ENCODE results near the gene SP9.

SP9 gene

DNA sequence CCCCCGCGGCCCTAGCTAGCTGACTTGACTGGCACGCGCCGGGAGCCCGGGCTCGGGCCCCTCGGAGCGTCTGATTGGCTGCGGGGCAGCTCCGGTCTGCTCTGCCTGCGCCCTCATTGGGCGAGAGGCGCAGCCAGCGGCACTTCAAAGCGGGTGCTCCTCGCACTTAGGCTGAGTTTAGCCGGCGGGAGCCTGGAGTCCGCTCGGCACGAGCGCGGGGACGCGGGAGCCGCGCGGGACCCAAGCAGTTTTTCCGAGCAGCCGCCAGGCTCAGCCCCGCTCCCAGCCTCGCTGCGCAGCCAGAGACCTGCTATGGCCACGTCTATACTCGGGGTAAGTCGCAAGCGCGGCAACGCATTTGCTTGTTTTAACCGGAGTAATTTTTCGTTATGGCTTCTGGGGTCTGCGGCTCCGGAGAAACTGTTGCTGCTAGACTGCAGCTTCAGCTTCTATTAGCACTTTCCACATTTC is at the start of gene SP9:
Gene SP9, plus strand, starts transcription at position 174 of the 471 bp plus-strand sequence. Its CDS starts 139 bp downstream, at position 313.
- peak; percentile 86 for DNase-seq

DNA sequence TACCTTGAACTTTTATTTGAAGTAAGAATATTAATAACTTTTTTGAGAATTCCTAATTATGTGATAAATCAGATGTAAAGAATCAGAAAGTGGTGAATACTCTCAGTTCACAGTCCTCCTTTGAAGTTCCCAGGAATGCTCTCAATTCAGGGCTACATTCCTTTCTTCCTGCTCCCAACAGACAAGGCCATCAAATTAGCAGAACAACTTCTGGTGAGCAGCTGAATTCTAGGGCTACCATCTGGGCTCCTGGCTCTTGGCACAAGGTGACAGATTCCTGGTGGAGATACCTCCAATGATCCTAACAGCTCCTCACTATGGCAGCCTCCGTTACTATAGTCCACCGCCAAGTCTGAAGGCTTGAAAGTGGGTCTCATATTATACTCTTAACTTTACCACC is 48.6 kb upstream of the SP9 start:
- no peak for DNase-seq

- DNase-seq = no peak
Measured at GRCh38 chr2:174292908-174293307, 41.8 kb upstream of the SP9 start.

DNA sequence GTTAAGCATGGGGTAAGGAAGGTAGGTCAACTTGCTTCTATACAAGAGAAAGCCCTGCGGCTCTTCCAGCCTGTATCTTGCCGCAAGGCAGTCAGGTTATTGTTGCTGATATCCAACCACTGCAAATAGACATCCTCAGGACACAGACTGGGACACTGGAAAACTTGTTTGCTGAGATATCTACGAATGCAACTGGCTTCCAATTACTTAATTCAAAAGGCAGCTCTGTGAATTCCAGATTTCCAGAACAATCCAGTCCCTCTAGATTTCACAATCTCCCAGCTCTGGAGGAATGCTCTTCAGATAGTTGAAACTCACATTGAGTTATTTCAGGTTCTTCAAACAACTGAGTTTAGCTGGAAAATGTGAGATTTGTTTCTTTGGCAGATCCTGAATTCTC is 34.6 kb upstream of the SP9 start:
- DNase-seq = no peak

DNA sequence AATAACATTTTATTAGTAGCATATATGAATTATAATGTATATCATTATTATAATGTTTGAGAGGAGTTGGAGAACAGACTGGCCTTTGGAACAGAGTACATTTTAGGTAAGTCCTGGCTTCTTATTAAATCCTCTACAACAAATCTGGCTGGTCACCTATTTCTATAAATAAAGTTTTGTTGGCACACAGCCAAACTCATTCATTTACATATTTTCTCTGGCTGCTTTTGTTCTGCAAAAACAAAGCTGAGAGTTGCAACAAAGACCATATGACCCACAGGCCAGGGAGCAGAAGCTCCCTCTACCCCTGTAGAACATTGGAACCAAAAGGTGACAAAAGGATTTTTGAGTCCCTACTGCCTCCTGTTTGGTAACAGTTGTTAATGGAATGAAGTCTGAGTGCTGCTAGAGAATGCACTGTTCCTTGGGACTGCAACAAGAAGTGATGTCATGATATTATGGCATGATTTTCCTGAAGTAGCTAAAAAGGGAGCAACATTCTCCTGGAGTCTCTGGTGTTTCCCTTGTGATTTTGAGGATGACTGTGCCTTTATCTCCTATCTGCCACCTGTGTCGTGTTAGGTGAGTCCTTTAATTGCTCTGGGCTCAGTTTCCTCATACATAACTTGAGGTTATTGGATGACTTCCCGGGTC is 22.0 kb upstream of the SP9 start:
- DNase-seq = no peak

DNA sequence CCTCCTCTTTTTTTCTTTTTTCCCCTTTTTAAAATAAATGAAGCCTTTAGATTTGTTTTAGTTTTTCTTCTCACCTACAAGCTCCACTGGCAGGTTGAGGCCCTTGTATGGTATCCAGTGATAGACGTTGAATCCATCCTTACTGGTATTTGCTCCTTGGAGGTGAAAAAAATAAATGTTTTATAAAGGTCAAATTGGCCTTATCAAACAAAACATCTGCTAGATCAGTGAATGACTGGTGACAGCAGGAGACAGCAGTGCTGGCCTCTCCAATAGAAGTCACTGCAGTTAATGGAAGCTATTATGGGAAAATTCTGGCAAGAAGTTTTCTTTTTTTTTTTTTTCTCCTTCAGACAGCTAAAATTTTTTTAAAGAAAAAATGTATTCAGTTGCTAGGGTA is 12.6 kb upstream of the SP9 start:
- DNase-seq = no peak

GRCh38 chr2:174322746-174323145 is 12.0 kb upstream of the SP9 start:
- no peak for DNase-seq

DNA sequence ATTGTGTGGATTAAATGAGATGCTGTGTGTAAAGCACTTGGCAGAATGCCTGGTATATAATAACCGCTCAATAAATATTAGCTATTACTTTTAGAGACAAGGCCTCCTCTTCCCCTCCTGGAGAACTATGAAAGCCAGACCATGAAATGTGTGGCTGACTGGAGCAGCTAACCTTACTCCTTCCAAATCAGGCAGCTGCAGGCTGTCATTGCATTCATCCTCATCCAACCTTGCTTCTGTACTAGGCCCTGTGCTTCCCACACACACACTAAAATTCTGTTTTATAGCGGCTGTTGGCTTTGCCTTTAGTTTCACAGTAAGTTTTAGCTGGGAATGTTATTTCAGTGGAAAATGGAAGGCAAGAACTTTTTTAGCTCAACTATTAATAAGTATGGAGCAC is 10.2 kb upstream of the SP9 start:
- DNase-seq = no peak

DNA sequence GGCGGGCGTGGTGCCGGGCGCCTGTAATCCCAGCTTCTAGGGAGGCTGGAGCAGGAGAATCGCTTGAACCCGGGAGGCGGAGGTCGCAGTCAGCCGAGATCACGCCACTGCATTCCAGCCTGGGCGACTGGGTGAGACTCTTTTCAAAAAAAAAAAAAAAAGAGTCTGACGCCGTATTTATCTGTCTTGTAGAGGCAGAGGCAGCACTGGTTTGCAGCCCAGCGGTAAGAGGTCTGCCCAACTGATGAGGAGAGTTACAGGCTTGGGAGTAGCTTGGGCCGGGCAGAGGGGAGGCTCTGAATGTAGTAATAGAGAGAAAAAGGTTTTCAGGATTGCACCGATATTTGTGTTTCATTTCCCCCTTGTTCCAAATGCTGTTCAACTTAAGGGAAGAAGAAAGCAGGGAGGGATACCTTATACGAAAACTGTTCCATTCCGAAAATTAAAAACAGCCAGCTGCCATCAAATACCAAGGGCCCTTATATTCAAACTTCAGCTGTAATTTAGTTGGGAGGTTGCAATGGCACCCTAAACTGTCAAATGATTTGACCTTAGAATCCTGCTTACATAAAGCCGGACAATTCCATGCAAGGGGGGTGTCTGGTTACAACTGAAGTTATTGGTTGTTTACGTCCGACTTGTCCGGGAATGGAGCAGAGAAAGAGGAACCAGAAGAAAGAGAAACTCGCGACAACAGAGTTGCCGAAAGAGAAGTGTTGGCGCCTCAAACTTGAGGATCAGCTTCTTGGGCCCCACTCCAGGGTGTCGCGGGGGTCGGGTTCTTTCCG is 9.2 kb upstream of the SP9 start:
- DNase-seq = no peak

GRCh38 chr2:174326161-174327020 is 8.4 kb upstream of the SP9 start:
- DNase-seq = peak; percentile 57

- DNase-seq = no peak
Measured at GRCh38 chr2:174327021-174327840, 7.5 kb upstream of the SP9 start.

DNA sequence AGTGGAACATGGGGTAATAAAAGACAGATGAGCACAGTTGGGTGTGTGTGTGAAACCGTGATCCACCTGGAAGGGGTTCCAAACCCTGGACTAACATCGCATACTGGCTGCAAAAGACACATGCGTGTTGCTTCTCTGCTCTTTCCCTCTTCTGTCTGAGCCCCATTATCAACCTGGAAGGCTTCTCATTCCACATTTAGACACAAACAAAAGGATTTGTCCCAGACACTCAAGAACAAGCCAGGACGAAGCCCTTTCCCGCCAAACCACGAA is 7.0 kb upstream of the SP9 start:
- DNase-seq = no peak

DNA sequence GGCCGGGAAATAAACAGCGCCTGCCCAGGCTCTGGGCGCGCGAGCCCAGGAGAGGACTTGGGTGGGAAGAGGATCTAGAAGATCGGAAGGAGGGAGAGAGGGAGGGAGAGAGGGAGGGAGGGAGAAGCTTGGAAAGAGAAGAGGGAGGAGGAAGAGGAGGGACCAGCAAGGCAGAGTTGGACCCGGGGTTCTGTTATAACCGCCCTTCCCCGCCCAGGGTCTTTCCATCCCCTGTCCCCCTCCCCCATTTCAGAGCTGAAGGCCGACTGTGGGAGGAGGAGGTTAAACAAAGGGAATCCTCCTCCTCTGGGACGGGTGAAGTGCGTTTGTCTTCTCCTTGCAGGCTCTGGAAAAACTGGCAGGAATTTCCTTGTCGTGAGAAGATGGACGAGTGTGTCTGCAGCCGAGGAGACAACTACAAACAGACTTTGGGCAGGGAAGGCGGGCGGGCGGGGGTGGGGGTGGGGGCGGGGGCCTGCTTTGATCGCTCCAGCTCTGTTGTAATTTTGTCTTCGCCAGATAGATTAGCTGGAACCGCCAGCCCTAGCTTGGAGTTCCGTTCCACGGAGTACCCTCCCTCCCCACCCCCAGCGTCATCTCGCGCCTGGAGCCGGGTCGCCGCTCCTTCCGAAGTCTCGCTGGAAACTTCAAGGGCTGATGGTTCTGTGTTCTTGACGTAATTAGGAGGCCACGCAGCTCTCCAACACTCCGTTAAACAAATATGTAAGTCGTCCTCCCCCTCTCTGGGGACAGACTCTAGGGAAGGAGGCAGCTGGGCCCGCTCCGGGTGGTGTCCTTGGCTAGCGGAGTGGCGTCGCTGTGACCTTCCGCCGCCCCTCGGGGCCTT is 6.4 kb upstream of the SP9 start:
- DNase-seq = peak; percentile 19

GRCh38 chr2:174328961-174329715 is 5.6 kb upstream of the SP9 start:
- no peak for DNase-seq

DNA sequence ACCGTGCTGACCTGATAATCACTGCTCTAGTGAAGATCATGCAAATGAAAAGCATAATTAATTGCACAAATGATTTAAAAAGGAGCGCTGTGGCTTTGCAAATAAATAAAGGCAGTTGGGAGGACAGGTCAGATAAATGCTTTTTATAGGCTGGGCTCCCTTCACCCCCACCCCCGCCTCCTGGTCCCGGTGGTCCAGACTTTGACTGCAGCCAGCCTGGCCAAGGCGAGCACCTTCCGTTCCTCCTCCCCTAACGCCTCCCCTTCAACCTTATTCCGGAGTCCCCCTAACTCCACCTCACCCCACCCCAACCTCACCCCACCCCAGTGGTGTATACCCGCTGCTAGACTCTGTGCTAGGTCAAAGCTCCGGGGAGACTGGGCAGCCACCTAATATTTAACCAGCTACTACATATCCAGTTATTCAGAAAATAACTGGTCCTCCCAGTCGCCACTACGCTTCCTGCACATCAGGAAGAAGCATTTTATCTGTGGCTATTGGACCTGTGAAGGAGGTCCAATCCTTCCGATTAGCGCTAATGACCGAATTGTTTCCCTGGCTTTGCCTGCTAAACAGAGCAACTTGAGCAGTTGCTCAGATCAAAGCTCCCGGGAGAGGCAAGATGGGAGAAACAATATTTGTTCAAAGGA is 3.7 kb upstream of the SP9 start:
- DNase-seq = peak; percentile 28

DNA sequence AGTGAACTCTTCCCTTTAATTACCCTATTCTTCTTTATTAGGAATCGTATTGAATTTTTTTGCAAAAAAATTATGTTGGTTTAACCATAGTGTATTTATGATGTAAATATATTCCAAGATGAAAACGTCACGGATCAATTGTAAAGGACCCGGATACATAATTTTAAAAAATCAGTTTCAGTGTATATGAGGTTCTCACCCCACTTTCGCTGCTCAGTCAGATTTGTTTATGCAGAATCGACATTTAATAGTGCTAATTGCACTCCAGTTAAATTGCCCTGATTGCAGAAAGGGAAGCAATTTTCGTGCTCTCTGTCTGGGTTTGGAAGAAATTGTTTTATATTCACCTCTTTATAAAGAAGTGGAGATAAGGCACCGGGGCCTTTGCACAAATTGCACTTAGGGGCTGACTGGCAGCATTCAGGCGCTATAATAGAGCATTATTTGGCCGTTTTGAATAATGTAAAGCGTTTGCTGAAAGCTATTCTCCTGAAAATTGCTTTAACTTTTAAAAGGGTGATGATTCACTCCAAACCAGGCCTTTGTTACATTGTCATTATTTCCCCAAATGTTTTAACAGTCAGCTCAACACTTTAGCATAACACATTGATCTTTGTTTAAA is 3.0 kb upstream of the SP9 start:
- no peak for DNase-seq

GRCh38 chr2:174332217-174332963 is 2.4 kb upstream of the SP9 start:
- peak; percentile 81 for DNase-seq

GRCh38 chr2:174333017-174333371 is 1.8 kb upstream of the SP9 start:
- DNase-seq = no peak

Measured in NCI-H2227 treated with DMSO at 0.1 percent for 48 hours (cell line).